Fibroblast of peridontal ligament (primary cell): ENCODE data around the gene ZNF143.
"Not testable (repeated sequence)": the region's sequence is repeated elsewhere in the genome, so short reads cannot be mapped to it uniquely, and the experiment has no call there.

Experiments
- DNase-seq: peaks from one replicate; pipeline ENCODE4 v3.0.0-alpha.2; 2010; ENCODE audit errors: extremely low read depth

Gene ZNF143

GRCh38 chr11:9538548-9538947, 77.7 kb downstream of the ZNF143 start:
- DNase-seq: no peak

- DNase-seq: not testable (repeated sequence)
Measured at GRCh38 chr11:9549216-9549615, 88.4 kb downstream of the ZNF143 start.

- DNase-seq: no peak
Measured at GRCh38 chr11:9550191-9550628, 89.4 kb downstream of the ZNF143 start.

GRCh38 chr11:9561279-9561982, 100.6 kb downstream of the ZNF143 start:
- DNase-seq: no peak

- DNase-seq: no peak
Measured at GRCh38 chr11:9562716-9563115, 101.9 kb downstream of the ZNF143 start.

GRCh38 chr11:9563196-9563730, 102.5 kb downstream of the ZNF143 start:
- DNase-seq: no peak

GRCh38 chr11:9565822-9566560, 105.2 kb downstream of the ZNF143 start:
- peak; percentile 100 for DNase-seq

- peak; percentile 90 for DNase-seq
Measured at GRCh38 chr11:9566561-9567063, 105.8 kb downstream of the ZNF143 start.

GRCh38 chr11:9567401-9567800, 106.6 kb downstream of the ZNF143 start:
- DNase-seq: no peak

GRCh38 chr11:9568161-9568853, 107.5 kb downstream of the ZNF143 start:
- peak; percentile 22 for DNase-seq

GRCh38 chr11:9568854-9569587, 108.2 kb downstream of the ZNF143 start:
- peak; percentile 97 for DNase-seq

- no peak for DNase-seq
Measured at GRCh38 chr11:9569588-9570164, 108.9 kb downstream of the ZNF143 start.

- DNase-seq: no peak
Measured at GRCh38 chr11:9570313-9571025, 109.7 kb downstream of the ZNF143 start.

GRCh38 chr11:9571071-9571762, 110.4 kb downstream of the ZNF143 start:
- DNase-seq: no peak

- no peak for DNase-seq
Measured at GRCh38 chr11:9571763-9572115, 110.9 kb downstream of the ZNF143 start.

GRCh38 chr11:9573052-9573774, 112.4 kb downstream of the ZNF143 start, which contains the start of gene WEE1:
Gene WEE1 (plus strand): TSS chr11:9573670. CDS start chr11:9573934, 264 bp downstream.
- DNase-seq: peak; percentile 97

GRCh38 chr11:9573775-9574621, 113.2 kb downstream of the ZNF143 start:
- DNase-seq: no peak

GRCh38 chr11:9574622-9575259, 113.9 kb downstream of the ZNF143 start:
- DNase-seq: peak; percentile 49
